ENCODE results near the gene MUC4. TPM values are rescaled to one million over a fixed set of nuclear protein-coding genes. Genes with fewer than 3 reads are reported as not detected.

The MUC4 gene, protein sequence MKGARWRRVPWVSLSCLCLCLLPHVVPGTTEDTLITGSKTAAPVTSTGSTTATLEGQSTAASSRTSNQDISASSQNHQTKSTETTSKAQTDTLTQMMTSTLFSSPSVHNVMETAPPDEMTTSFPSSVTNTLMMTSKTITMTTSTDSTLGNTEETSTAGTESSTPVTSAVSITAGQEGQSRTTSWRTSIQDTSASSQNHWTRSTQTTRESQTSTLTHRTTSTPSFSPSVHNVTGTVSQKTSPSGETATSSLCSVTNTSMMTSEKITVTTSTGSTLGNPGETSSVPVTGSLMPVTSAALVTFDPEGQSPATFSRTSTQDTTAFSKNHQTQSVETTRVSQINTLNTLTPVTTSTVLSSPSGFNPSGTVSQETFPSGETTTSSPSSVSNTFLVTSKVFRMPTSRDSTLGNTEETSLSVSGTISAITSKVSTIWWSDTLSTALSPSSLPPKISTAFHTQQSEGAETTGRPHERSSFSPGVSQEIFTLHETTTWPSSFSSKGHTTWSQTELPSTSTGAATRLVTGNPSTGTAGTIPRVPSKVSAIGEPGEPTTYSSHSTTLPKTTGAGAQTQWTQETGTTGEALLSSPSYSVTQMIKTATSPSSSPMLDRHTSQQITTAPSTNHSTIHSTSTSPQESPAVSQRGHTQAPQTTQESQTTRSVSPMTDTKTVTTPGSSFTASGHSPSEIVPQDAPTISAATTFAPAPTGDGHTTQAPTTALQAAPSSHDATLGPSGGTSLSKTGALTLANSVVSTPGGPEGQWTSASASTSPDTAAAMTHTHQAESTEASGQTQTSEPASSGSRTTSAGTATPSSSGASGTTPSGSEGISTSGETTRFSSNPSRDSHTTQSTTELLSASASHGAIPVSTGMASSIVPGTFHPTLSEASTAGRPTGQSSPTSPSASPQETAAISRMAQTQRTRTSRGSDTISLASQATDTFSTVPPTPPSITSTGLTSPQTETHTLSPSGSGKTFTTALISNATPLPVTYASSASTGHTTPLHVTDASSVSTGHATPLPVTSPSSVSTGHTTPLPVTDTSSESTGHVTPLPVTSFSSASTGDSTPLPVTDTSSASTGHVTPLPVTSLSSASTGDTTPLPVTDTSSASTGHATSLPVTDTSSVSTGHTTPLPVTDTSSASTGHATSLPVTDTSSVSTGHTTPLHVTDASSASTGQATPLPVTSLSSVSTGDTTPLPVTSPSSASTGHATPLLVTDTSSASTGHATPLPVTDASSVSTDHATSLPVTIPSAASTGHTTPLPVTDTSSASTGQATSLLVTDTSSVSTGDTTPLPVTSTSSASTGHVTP (N-terminal part only)
- not detected in 2 replicates for total RNA-seq

GRCh38 chr3:195811756-195812155 is at the start of gene MUC4:
Gene MUC4 (minus strand): TSS chr3:195811929. CDS start chr3:195811817, 112 bp downstream.

GRCh38 chr3:195720831-195721506 is 90.8 kb downstream of the MUC4 start, which contains the start of gene MUC20:
Gene MUC20 (plus strand): TSS chr3:195720978. CDS start chr3:195721008, 30 bp downstream.

Other genes starting within 250 kb of the MUC4 start
- 5.5 and 9.2 TPM in 2 replicates for gene APOD, start 228.0 kb downstream of the MUC4 start, total RNA-seq
- 1.7 TPM in 1 of 2 replicates, not detected in the other for gene MUC20, start 91.0 kb downstream of the MUC4 start, total RNA-seq
- 9.7 and 17.3 TPM in 2 replicates for gene TNK2, start 96.6 kb upstream of the MUC4 start, total RNA-seq

All from myometrial cell (primary cell).